Measurements from ENCODE around the gene UGT3A1. TPM values are rescaled to one million over a fixed set of nuclear protein-coding genes. Genes with fewer than 3 reads are reported as not detected.

UGT3A1 gene
- total RNA-seq, 1 donor from 2014 or later = 8.8 TPM

DNA sequence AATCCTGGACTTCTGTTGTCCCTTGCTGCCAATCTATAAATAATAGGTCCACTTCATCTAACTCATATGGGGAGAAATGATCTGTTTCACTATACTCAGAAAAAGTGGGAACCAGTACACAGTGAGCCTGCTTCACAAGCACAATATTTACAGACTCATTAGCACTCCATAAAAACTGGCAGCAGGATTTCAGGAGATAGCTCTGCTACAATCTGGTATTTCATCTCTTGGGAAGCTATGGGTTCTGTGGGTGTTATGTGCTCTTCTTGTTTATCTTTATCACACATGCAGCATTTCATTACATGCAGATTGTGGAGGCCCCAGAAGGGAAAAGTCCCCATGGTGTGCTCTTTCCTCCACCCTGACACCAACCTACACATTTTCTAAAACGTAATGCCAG lies 42.3 kb upstream of the UGT3A1 start:
- TF ChIP-seq EZH2phosphoT487 (IDR thresholded peaks at IDR 0.05) = no peak
- no peaks in the 10 kb centered on the region for H3K79me2 ChIP-seq (ENCODE audit: low read depth)
- no peaks in the 10 kb centered on the region for H3K36me3 Mint-ChIP-seq
- no peak overlapping the region for H3K27ac Mint-ChIP-seq
- no peak overlapping the region for H3K9ac ChIP-seq
- no peak overlapping the region for H3K4me3 Mint-ChIP-seq
- H3K4me2 ChIP-seq = no peak overlapping the region
- no peak overlapping the region for H3K4me3 ChIP-seq
- no peaks in the 10 kb centered on the region for H3K27me3 Mint-ChIP-seq (ENCODE audit: insufficient read depth, low read depth)
- no peak overlapping the region for H3K27ac ChIP-seq
- no peaks in the 10 kb centered on the region for H3K9me3 Mint-ChIP-seq
- H3K4me1 Mint-ChIP-seq = no peaks in the 10 kb centered on the region
- DNase-seq (ENCODE audit: low spot score) = no peak
- no peaks in the 10 kb centered on the region for H3K36me3 ChIP-seq
- H3K4me1 ChIP-seq = no peaks in the 10 kb centered on the region
- H2AFZ ChIP-seq (replicated peaks) = no peak overlapping the region
- H3F3A ChIP-seq (ENCODE audit: low read depth) = no peaks in the 10 kb centered on the region
- H3K9me3 ChIP-seq (ENCODE audit: low read depth) = no peaks in the 10 kb centered on the region
- H3K27me3 ChIP-seq = no peaks in the 10 kb centered on the region
- H4K20me1 ChIP-seq (ENCODE audit: low read depth) = no peaks in the 10 kb centered on the region

DNA sequence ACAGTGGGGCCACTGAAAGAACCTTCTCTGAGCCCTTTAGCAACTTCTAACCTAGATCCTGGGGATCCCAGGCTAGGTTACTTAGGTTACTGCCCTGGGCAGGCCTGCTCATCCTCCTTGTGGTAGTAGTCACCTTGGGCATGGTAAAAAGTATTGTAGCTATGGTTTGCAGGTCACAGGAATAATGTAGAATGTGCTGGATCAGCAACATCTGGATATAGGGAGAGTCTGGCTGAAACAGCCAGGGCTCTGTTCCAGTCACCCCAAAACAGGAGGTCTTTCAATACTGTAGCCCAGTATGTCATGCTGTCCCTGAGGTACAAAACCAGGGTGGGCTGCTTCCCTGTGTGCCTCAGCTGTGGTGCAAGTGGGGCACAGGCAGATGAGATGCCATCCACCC lies 41.9 kb upstream of the UGT3A1 start:
- Histone ChIP-seq H4K20me1 (ENCODE audit: low read depth) (no peaks in the 10 kb centered on the region), H3K79me2 (ENCODE audit: low read depth) (no peaks in the 10 kb centered on the region), H3K4me1 (no peaks in the 10 kb centered on the region), H2AFZ (replicated peaks) (no peak overlapping the region), H3F3A (ENCODE audit: low read depth) (no peaks in the 10 kb centered on the region), H3K9ac (no peak overlapping the region), H3K36me3 (no peaks in the 10 kb centered on the region), H3K27ac (no peak overlapping the region), H3K9me3 (ENCODE audit: low read depth) (no peaks in the 10 kb centered on the region), H3K27me3 (no peaks in the 10 kb centered on the region), H3K4me3 (no peak overlapping the region), H3K4me2 (no peak overlapping the region)
- Mint-ChIP-seq H3K4me1 (no peaks in the 10 kb centered on the region), H3K4me3 (no peak overlapping the region), H3K27me3 (ENCODE audit: insufficient read depth, low read depth) (no peaks in the 10 kb centered on the region), H3K27ac (no peak overlapping the region), H3K9me3 (peaks cover 4% of the 10 kb centered on the region), H3K36me3 (no peaks in the 10 kb centered on the region)
- no peak for TF ChIP-seq EZH2phosphoT487 (IDR thresholded peaks at IDR 0.05)
- TF ChIP-seq, protein P1, sequence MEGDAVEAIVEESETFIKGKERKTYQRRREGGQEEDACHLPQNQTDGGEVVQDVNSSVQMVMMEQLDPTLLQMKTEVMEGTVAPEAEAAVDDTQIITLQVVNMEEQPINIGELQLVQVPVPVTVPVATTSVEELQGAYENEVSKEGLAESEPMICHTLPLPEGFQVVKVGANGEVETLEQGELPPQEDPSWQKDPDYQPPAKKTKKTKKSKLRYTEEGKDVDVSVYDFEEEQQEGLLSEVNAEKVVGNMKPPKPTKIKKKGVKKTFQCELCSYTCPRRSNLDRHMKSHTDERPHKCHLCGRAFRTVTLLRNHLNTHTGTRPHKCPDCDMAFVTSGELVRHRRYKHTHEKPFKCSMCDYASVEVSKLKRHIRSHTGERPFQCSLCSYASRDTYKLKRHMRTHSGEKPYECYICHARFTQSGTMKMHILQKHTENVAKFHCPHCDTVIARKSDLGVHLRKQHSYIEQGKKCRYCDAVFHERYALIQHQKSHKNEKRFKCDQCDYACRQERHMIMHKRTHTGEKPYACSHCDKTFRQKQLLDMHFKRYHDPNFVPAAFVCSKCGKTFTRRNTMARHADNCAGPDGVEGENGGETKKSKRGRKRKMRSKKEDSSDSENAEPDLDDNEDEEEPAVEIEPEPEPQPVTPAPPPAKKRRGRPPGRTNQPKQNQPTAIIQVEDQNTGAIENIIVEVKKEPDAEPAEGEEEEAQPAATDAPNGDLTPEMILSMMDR (IDR thresholded peaks at IDR 0.05) = no peak
- no peak for TF ChIP-seq EZH2 (IDR thresholded peaks at IDR 0.05)
- no peak for DNase-seq (ENCODE audit: low spot score)

DNA sequence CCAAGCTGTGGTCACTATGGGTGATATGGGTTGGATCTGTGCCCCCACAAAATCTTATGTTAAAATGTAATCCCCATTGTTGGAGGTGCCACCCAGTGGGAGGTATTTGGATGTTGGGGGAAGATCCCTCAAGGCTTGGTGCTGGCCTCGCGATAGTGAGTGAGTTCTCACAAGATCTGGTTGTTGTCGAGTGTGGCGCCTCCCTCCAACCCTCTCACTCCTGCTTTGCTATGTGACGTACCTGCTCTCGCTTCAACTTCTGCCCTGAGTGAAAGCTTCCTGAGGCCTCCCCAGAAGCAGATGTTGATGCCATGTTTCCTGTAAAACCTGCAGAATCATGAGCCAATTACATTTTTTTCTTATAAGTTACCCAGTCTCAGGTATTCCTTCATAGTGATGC lies 40.0 kb upstream of the UGT3A1 start:
- Mint-ChIP-seq H3K27me3 (ENCODE audit: insufficient read depth, low read depth) (no peaks in the 10 kb centered on the region), H3K9me3 (peaks cover 9% of the 10 kb centered on the region), H3K36me3 (no peaks in the 10 kb centered on the region), H3K27ac (no peak overlapping the region), H3K4me1 (no peaks in the 10 kb centered on the region), H3K4me3 (no peak overlapping the region)
- H3K4me2 ChIP-seq = no peak overlapping the region
- no peak overlapping the region for H3K9ac ChIP-seq
- no peak overlapping the region for H2AFZ ChIP-seq (replicated peaks)
- DNase-seq (ENCODE audit: low spot score) = no peak
- H4K20me1 ChIP-seq (ENCODE audit: low read depth) = no peaks in the 10 kb centered on the region
- no peaks in the 10 kb centered on the region for H3F3A ChIP-seq (ENCODE audit: low read depth)
- no peaks in the 10 kb centered on the region for H3K36me3 ChIP-seq
- H3K9me3 ChIP-seq (ENCODE audit: low read depth) = no peaks in the 10 kb centered on the region
- no peaks in the 10 kb centered on the region for H3K79me2 ChIP-seq (ENCODE audit: low read depth)
- H3K27ac ChIP-seq = no peak overlapping the region
- no peaks in the 10 kb centered on the region for H3K4me1 ChIP-seq
- H3K27me3 ChIP-seq = no peaks in the 10 kb centered on the region
- H3K4me3 ChIP-seq = no peak overlapping the region
- no peak for TF ChIP-seq EZH2phosphoT487 (IDR thresholded peaks at IDR 0.05)
- TF ChIP-seq, protein P1 (IDR thresholded peaks at IDR 0.05) = no peak
- no peak for TF ChIP-seq EZH2 (IDR thresholded peaks at IDR 0.05)

DNA sequence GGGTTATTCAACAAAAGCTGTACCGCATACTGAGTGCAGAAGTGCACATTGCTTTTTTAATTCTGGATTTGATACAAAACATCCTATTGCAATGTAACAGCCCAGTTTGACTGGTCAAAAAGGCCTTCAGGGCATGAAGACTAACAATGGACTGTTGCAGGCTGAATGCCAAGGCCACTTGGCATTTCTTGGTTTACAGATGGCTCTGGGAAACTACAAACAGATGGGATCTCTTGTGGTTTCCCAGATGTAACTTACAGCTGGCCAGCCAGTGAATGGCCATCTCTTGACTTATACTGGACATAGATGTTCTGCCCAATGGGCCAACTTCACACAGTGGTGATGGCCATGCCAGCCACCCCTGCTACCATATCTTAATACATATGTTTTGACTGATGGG lies 38.7 kb upstream of the UGT3A1 start:
- H3K4me3 ChIP-seq = no peak overlapping the region
- no peaks in the 10 kb centered on the region for H3K27me3 ChIP-seq
- Mint-ChIP-seq H3K4me1 (no peaks in the 10 kb centered on the region), H3K36me3 (no peaks in the 10 kb centered on the region), H3K9me3 (peaks cover 9% of the 10 kb centered on the region), H3K4me3 (no peak overlapping the region), H3K27ac (no peak overlapping the region), H3K27me3 (ENCODE audit: insufficient read depth, low read depth) (no peaks in the 10 kb centered on the region)
- H3K4me1 ChIP-seq = no peaks in the 10 kb centered on the region
- H3K36me3 ChIP-seq = no peaks in the 10 kb centered on the region
- H2AFZ ChIP-seq (replicated peaks) = no peak overlapping the region
- no peaks in the 10 kb centered on the region for H3F3A ChIP-seq (ENCODE audit: low read depth)
- TF ChIP-seq, protein P1 (IDR thresholded peaks at IDR 0.05) = no peak
- TF ChIP-seq EZH2 (IDR thresholded peaks at IDR 0.05) = no peak
- TF ChIP-seq EZH2phosphoT487 (IDR thresholded peaks at IDR 0.05) = no peak
- DNase-seq (ENCODE audit: low spot score) = no peak
- H3K4me2 ChIP-seq = no peak overlapping the region
- H3K9ac ChIP-seq = no peak overlapping the region
- H3K27ac ChIP-seq = no peak overlapping the region
- H4K20me1 ChIP-seq (ENCODE audit: low read depth) = no peaks in the 10 kb centered on the region
- H3K79me2 ChIP-seq (ENCODE audit: low read depth) = no peaks in the 10 kb centered on the region
- no peaks in the 10 kb centered on the region for H3K9me3 ChIP-seq (ENCODE audit: low read depth)
